Measurements from ENCODE around the gene SLC4A7. TPM values are rescaled to one million over a fixed set of nuclear protein-coding genes. Genes with fewer than 3 reads are reported as not detected.
A peak's percentile ranks its signal among the peaks of the same experiment; 100 is the strongest.
"Not testable (repeated sequence)": the region's sequence is repeated elsewhere in the genome, so short reads cannot be mapped to it uniquely, and the experiment has no call there.

Gene SLC4A7
- total RNA-seq, 1 donor from 2014 or later = 11.0 TPM

DNA sequence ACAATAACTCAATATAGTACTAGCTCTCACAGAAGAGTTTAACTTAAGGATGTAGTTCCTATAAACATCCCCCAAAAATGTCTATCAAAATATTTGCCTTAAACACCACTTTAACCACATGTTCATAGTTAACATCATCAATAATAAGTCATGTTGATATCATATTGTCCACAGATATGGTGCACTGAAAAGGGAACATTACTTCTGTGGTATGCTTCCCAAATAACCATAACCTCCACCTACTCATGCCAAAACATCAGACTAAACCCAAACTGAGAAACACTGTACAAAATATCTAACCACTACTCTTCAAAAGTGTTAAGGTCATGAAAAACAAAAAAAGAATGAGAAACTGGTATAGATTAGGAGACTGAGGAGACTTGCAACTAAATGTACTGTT lies 32.9 kb downstream of the SLC4A7 start:
- TF ChIP-seq, protein P1, sequence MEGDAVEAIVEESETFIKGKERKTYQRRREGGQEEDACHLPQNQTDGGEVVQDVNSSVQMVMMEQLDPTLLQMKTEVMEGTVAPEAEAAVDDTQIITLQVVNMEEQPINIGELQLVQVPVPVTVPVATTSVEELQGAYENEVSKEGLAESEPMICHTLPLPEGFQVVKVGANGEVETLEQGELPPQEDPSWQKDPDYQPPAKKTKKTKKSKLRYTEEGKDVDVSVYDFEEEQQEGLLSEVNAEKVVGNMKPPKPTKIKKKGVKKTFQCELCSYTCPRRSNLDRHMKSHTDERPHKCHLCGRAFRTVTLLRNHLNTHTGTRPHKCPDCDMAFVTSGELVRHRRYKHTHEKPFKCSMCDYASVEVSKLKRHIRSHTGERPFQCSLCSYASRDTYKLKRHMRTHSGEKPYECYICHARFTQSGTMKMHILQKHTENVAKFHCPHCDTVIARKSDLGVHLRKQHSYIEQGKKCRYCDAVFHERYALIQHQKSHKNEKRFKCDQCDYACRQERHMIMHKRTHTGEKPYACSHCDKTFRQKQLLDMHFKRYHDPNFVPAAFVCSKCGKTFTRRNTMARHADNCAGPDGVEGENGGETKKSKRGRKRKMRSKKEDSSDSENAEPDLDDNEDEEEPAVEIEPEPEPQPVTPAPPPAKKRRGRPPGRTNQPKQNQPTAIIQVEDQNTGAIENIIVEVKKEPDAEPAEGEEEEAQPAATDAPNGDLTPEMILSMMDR (IDR thresholded peaks at IDR 0.05) = no peak
- DNase-seq (ENCODE audit: low spot score in 2 of 2) = no peak
- H3K9me3 ChIP-seq = no peaks in the 10 kb centered on the region
- no peak overlapping the region for H3K4me3 ChIP-seq
- intact Hi-C loops (cut with DNase I) = no loop called here
- no peaks in the 10 kb centered on the region for H3K27me3 ChIP-seq
- H3K27ac ChIP-seq = no peak overlapping the region
- H3K4me1 ChIP-seq = peaks cover 0 to 6% of the 10 kb centered on the region in 2 donors
- peaks cover 0 to 6% of the 10 kb centered on the region in 2 donors for H3K36me3 ChIP-seq

DNA sequence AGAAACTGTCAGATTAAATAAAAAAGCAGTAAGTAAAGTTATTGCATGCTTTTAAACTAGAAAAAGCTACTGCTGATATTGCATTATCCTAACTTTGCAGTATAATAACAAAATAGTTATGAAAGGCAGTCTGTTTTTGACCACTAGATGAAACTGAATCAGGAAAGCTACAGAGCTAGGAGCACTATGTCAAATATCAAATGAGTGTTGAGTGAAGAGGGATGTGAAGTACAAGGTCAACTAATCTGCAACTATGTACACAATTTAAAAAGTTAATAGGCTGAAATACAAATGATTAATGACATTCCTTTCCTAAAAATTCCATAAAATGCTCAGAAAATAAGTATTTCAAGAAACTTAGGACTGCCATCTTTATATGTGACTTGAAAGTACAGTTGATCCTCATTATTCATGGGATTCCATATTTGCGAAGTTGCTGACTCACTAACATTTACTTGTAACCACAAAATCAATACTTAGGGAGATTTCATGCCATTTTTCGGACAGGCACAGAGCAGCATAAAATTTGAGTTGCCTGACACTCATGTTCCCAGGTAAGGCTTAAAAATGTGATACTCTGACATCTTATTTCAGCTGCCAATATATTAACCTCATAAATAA lies 34.5 kb downstream of the SLC4A7 start:
- DNase-seq (ENCODE audit: low spot score in 2 of 2) = no peak
- Histone ChIP-seq H3K9me3 (no peaks in the 10 kb centered on the region), H3K36me3 (peaks cover 0 to 6% of the 10 kb centered on the region in 2 donors), H3K27me3 (no peaks in the 10 kb centered on the region), H3K4me1 (peaks cover 0 to 6% of the 10 kb centered on the region in 2 donors), H3K4me3 (no peak overlapping the region), H3K27ac (no peak overlapping the region)
- TF ChIP-seq, protein P1 (IDR thresholded peaks at IDR 0.05) = no peak
- intact Hi-C loops (cut with DNase I) = no loop called here

DNA sequence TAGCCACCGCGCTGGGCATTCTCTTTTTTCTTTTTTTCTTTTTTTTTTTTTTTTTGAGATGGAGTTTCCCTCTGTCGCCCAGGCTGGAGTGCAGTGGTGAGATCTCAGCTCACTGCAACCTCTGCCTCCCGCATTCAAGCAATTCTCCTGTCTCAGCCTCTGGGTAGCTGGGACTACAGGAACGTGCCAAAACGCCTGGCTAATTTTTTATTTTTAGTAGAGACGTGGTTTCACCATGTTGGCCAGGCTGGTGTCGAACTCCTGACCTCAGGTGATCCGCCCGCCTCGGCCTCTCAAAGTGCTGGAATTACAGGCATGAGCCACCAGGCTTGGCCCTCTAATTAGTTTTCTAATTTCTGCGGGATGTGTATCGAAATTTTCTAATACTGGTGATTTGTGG lies 41.2 kb downstream of the SLC4A7 start:
- H3K27me3 ChIP-seq; H3K4me3 ChIP-seq; H3K4me1 ChIP-seq; H3K27ac ChIP-seq; H3K9me3 ChIP-seq; intact Hi-C loops (cut with DNase I); DNase-seq (ENCODE audit: low spot score in 2 of 2): not testable (repeated sequence)
- peaks cover 15 to 31% of the 10 kb centered on the region in 2 donors for H3K36me3 ChIP-seq

DNA sequence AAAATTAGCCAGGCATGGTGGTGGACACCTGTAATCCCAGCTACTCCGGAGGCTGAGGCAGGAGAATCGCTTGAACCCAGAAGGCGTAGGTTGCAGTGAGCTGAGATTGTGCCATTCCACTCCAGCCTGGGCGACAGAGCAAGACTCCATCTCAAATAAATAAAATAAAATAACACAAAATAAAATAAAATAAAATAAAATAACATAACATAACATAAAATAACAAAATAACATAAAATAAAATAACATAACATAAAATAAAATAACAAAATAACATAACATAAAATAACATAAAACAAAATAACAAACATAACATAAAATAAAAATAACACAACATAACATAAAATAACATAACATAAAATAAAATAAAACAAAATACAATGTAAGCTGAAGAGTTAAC lies 45.8 kb downstream of the SLC4A7 start:
- DNase-seq (ENCODE audit: low spot score in 2 of 2); H3K27me3 ChIP-seq; H3K4me1 ChIP-seq; intact Hi-C loops (cut with DNase I); H3K27ac ChIP-seq; H3K9me3 ChIP-seq; H3K4me3 ChIP-seq: not testable (repeated sequence)
- H3K36me3 ChIP-seq = peaks cover 26 to 46% of the 10 kb centered on the region in 2 donors

DNA sequence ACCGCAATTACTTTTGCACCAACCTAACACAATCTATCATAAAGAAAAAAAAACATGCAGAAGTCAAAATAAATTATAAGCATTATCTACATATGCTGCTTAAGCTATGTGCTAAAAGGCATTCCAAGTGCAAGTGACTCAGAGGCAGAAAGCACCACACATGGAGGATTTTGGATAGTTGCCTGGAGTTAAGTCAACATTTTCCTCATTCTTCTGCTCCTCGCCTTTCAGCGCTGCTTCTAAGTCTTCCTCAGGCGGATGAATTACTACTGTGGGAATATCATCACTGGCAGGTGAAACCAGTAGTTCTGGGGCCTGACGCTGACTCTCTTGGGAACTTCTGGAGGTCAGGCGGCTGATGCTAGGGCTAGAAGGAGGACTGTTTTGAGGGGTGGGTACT lies 53.1 kb downstream of the SLC4A7 start:
- Histone ChIP-seq H3K4me1 (peaks cover 5 to 7% of the 10 kb centered on the region in 2 donors), H3K36me3 (peaks cover 9 to 17% of the 10 kb centered on the region in 2 donors), H3K27me3 (no peaks in the 10 kb centered on the region), H3K9me3 (no peaks in the 10 kb centered on the region), H3K27ac (peak overlapping the region in 1 of 2 donors; percentile 58), H3K4me3 (no peak overlapping the region)
- TF ChIP-seq, protein P1 (IDR thresholded peaks at IDR 0.05) = no peak
- intact Hi-C loops (cut with DNase I) = no loop called here
- DNase-seq (ENCODE audit: low spot score in 2 of 2) = no peak

DNA sequence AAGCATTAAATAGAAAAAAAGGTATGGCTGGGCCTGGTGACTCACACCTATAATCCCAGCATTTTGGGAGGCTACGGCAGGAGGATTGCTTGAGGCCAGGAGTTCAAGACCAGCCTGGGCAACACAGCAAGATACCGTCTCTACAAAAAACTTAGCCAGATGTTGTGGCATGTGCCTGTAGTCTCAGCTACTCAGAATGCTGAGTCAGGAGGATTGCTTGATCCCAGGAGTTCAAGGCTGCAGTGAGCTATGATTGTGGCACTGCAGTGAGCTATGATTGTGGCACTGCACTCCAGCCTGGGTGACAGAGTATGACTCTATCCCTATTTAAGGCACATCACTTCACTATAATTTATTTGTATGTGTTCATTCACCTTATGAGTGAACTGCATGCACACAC lies 54.3 kb downstream of the SLC4A7 start:
- intact Hi-C loops (cut with DNase I) = no loop called here
- TF ChIP-seq, protein P1 (IDR thresholded peaks at IDR 0.05) = no peak
- Histone ChIP-seq H3K4me3 (no peak overlapping the region), H3K4me1 (peaks cover 5 to 7% of the 10 kb centered on the region in 2 donors), H3K27ac (no peak overlapping the region), H3K9me3 (no peaks in the 10 kb centered on the region), H3K27me3 (no peaks in the 10 kb centered on the region), H3K36me3 (peaks cover 9 to 18% of the 10 kb centered on the region in 2 donors)
- no peak for DNase-seq (ENCODE audit: low spot score in 2 of 2)

DNA sequence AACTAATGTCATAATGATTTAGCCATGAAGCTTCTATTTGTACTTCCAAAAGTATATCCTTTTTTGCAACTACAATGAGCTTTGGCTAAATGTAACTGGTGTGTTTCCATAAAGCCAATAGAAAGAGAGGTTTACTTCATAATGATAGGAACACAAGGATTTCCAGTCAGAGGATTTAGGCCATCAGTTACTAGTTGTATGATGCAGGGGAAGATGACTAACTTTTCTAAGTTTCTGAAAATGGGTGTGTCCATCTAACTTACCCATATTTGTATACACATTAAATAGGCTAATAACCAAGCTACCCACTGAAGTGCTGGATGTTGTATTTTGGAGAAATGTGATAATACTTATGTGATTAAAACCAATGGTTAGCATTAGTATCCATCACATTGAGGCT lies 55.7 kb downstream of the SLC4A7 start:
- H3K36me3 ChIP-seq = peaks cover 8 to 16% of the 10 kb centered on the region in 2 donors
- DNase-seq (ENCODE audit: low spot score in 2 of 2) = no peak
- H3K4me1 ChIP-seq = peaks cover 5 to 7% of the 10 kb centered on the region in 2 donors
- H3K9me3 ChIP-seq = no peaks in the 10 kb centered on the region
- intact Hi-C loops (cut with DNase I) = no loop called here
- TF ChIP-seq, protein P1 (IDR thresholded peaks at IDR 0.05) = no peak
- no peak overlapping the region for H3K4me3 ChIP-seq
- H3K27ac ChIP-seq = no peak overlapping the region
- no peaks in the 10 kb centered on the region for H3K27me3 ChIP-seq

All from ascending aorta (tissue), 2 donors.